Stomach (tissue), 9 donors: ENCODE data around the gene CFAP52. TPM values are rescaled to one million over a fixed set of nuclear protein-coding genes. Genes with fewer than 3 reads are reported as not detected.
"Not testable (repeated sequence)": the region's sequence is repeated elsewhere in the genome, so short reads cannot be mapped to it uniquely, and the experiment has no call there.

Source experiments
- DNase-seq, 2 donors: peaks; one replicate each; pipeline versions ENCODE4 v3.0.0 to v3.0.0-alpha.2; 2013 to 2019
- H3K27ac ChIP-seq, 5 donors: fragments of 200-600 bp in 4 of 5; sonication (generic) in 4 of 5; one replicate each; pipeline ENCODE4 v1.5.1; 2013 to 2019; ENCODE audit warnings: mild to moderate bottlenecking in 1 of 5, moderate library complexity in 1 of 5
- H3K27me3 ChIP-seq, 3 donors: fragments of 200-600 bp; sonication (generic); one replicate each; pipeline ENCODE4 v1.5.1; 2017 to 2019; ENCODE audit warnings: mixed run types in 1 of 3
- H3K36me3 ChIP-seq, 4 donors: fragments of 200-600 bp; sonication (generic); 1 replicate in 3 of 4; 2 replicates in 1 of 4; pipeline ENCODE4 v1.5.1; 2016 to 2019
- H3K4me1 ChIP-seq, 4 donors: fragments of 200-600 bp; sonication (generic); one replicate each; pipeline ENCODE4 v1.5.1; 2016 to 2019
- H3K4me3 ChIP-seq, 4 donors: fragments of 200-600 bp; sonication (generic) in 3 of 4; one replicate each; pipeline ENCODE4 v1.5.1; 2016 to 2019; ENCODE audit warnings: mild to moderate bottlenecking in 1 of 4
- H3K9me3 ChIP-seq, 4 donors: fragments of 200-600 bp; sonication (generic); one replicate each; pipeline ENCODE4 v1.5.1; 2016 to 2019
- CTCF ChIP-seq, 7 experiments: fragments of 450-650 bp in 4 of 7; fragments of 200-600 bp in 3 of 7; sonication (generic) in 3 of 7; IDR thresholded peaks; one replicate each; pipeline ENCODE4 v1.5.1; 2016 to 2019; ENCODE audit warnings: antibody characterized with exemption in 7 of 7, control low read depth in 2 of 7, mild to moderate bottlenecking in 1 of 7
- EP300 ChIP-seq: sonication (generic); formaldehyde crosslinking; IDR thresholded peaks from one replicate; pipeline ENCODE4 v1.6.1; 2017; ENCODE audit warnings: antibody characterized with exemption
- POLR2A ChIP-seq, 4 donors: fragments of 450-650 bp; IDR thresholded peaks; one replicate each; pipeline ENCODE4 v1.6.1; 2016; ENCODE audit warnings: antibody characterized with exemption in 4 of 4, control low read depth in 2 of 4, mild to moderate bottlenecking in 1 of 4, moderate library complexity in 1 of 4
- POLR2AphosphoS5 ChIP-seq, 3 donors: sonication (generic); formaldehyde crosslinking; IDR thresholded peaks; one replicate each; pipeline ENCODE4 v1.6.1; 2016; ENCODE audit warnings: antibody characterized with exemption in 3 of 3
- WGBS, 5 donors: extraction: QIAGEN DNeasy Blood & Tissue Kit in 3 of 5; methylation state at CpG; one replicate each; pipeline versions ENCODE4 v1.1.5 to v1.1.7; 2013 to 2018; 5-methylcytosine and 5-hydroxymethylcytosine counted together
- intact Hi-C: fragments of 100-400 bp; cut with DNase I; formaldehyde crosslinking; loops from one replicate; pipeline ENCODE4 v1.15.1; 2023; ENCODE audit warnings: low total_unique reads
- polyA plus RNA-seq, 3 donors: library from polyadenylated mRNA; stranded (reverse); fragments of 200-250 nt; gene quantifications; one replicate each; pipeline ENCODE4 v1.2.3, GENCODE V29; 2013
- total RNA-seq, 5 donors: library from RNA; depleted of rRNA; stranded (reverse); fragments of >200 nt; gene quantifications; one replicate each; pipeline versions ENCODE4 v1.1.0 to v1.2.3, GENCODE V29; 2014 to 2016
- donor health status: healthy with polysubstance abuse.
- donor health status: Bipolar disorder and iron deficiency.
- donor health status: healthy.

The CFAP52 gene
- total and polyA plus RNA-seq, 8 donors = not detected

- Histone ChIP-seq H3K4me1 (peaks cover 0 to 7% (median 0%) of the 10 kb centered on the region in 4 donors), H3K27me3 (no peaks in the 10 kb centered on the region), H3K27ac (no peak overlapping the region), H3K4me3 (no peak overlapping the region), H3K9me3 (no peaks in the 10 kb centered on the region), H3K36me3 (peaks cover 0 to 17% (median 12%) of the 10 kb centered on the region in 4 donors)
- intact Hi-C loops = no loop called here
- WGBS, 5 donors = 91 to 94% (median 93%) methylated on average over 9 of the region's 9 CpGs
- TF ChIP-seq POLR2AphosphoS5 (IDR thresholded peaks at IDR 0.05) (no peak), POLR2A (IDR thresholded peaks at IDR 0.05) (no peak), EP300 (no peak), CTCF (IDR thresholded peaks at IDR 0.05) (no peak)
- DNase-seq = no peak
Observed at GRCh38 chr17:9557857-9558256, 18.6 kb upstream of the CFAP52 start.

- intact Hi-C loops = no loop called here
- Histone ChIP-seq H3K4me1 (peaks cover 0 to 12% (median 2%) of the 10 kb centered on the region in 4 donors), H3K36me3 (peaks cover under 1 to 31% (median 28%) of the 10 kb centered on the region in 4 donors), H3K27ac (no peak overlapping the region), H3K9me3 (no peaks in the 10 kb centered on the region), H3K27me3 (no peaks in the 10 kb centered on the region), H3K4me3 (no peak overlapping the region)
- TF ChIP-seq POLR2AphosphoS5 (IDR thresholded peaks at IDR 0.05) (no peak), CTCF (IDR thresholded peaks at IDR 0.05) (no peak), POLR2A (IDR thresholded peaks at IDR 0.05) (no peak), EP300 (no peak)
- no peak for DNase-seq
Observed at GRCh38 chr17:9564104-9564503, 12.3 kb upstream of the CFAP52 start.

- DNase-seq = no peak
- Histone ChIP-seq H3K36me3 (peaks cover 3 to 43% (median 38%) of the 10 kb centered on the region in 4 donors), H3K27me3 (no peaks in the 10 kb centered on the region), H3K9me3 (no peaks in the 10 kb centered on the region), H3K27ac (no peak overlapping the region), H3K4me3 (no peak overlapping the region), H3K4me1 (peaks cover 0 to 9% (median 2%) of the 10 kb centered on the region in 4 donors)
- 52 to 68% (median 62%) methylated on average over 7 of the region's 7 CpGs for WGBS, 5 donors
- no peak for TF ChIP-seq EP300
- TF ChIP-seq CTCF (IDR thresholded peaks at IDR 0.05) = no peak
- intact Hi-C loops = no loop called here
Observed at GRCh38 chr17:9566067-9566466, 10.4 kb upstream of the CFAP52 start.

GRCh38 chr17:9566739-9567138, 9.7 kb upstream of the CFAP52 start:
- H3K4me3 ChIP-seq, H3K27me3 ChIP-seq, H3K27ac ChIP-seq, H3K9me3 ChIP-seq, DNase-seq, H3K4me1 ChIP-seq, intact Hi-C loops: not testable (repeated sequence)
- H3K36me3 ChIP-seq = peaks cover 3 to 43% (median 38%) of the 10 kb centered on the region in 4 donors
- 83 to 96% (median 86%) methylated on average over 5 of the region's 5 CpGs for WGBS, 5 donors

- no peaks in the 10 kb centered on the region for H3K9me3 ChIP-seq
- H3K4me1 ChIP-seq = peaks cover 0 to 9% (median 2%) of the 10 kb centered on the region in 4 donors
- TF ChIP-seq EP300 (no peak), POLR2AphosphoS5 (IDR thresholded peaks at IDR 0.05) (no peak), POLR2A (IDR thresholded peaks at IDR 0.05) (no peak), CTCF (IDR thresholded peaks at IDR 0.05) (no peak)
- no peak for DNase-seq
- peaks cover 3 to 43% (median 38%) of the 10 kb centered on the region in 4 donors for H3K36me3 ChIP-seq
- H3K4me3 ChIP-seq = no peak overlapping the region
- H3K27ac ChIP-seq = no peak overlapping the region
- intact Hi-C loops = no loop called here
- H3K27me3 ChIP-seq = no peaks in the 10 kb centered on the region
Observed at GRCh38 chr17:9568004-9568403, 8.4 kb upstream of the CFAP52 start.
